Activated naive CD8-positive, alpha-beta T cell (primary cell): ENCODE data around the gene HS1BP3.

Source experiments
- H3K27ac Mint-ChIP-seq: one replicate; pipeline ENCODE4 v1.8.0; 2021; ENCODE audit warnings: mixed read lengths
- H3K27me3 Mint-ChIP-seq: one replicate; pipeline ENCODE4 v1.8.0; 2021; ENCODE audit warnings: mixed read lengths
- H3K36me3 Mint-ChIP-seq: one replicate; pipeline ENCODE4 v1.8.0; 2021; ENCODE audit warnings: mixed read lengths
- H3K4me1 Mint-ChIP-seq: one replicate; pipeline ENCODE4 v1.8.0; 2021; ENCODE audit warnings: low read depth, mixed read lengths
- H3K4me3 Mint-ChIP-seq: one replicate; pipeline ENCODE4 v1.8.0; 2021; ENCODE audit warnings: mild to moderate bottlenecking, mixed read lengths
- H3K9me3 Mint-ChIP-seq: one replicate; pipeline ENCODE4 v1.8.0; 2021; ENCODE audit warnings: low read depth, mixed read lengths

The HS1BP3 gene

GRCh38 chr2:20604401-20604911 is 46.4 kb downstream of the HS1BP3 start:
- peaks cover 4% of the 10 kb centered on the region for H3K9me3 Mint-ChIP-seq
- H3K27ac Mint-ChIP-seq = no peak overlapping the region
- H3K4me1 Mint-ChIP-seq = no peaks in the 10 kb centered on the region
- H3K36me3 Mint-ChIP-seq = peaks cover 5% of the 10 kb centered on the region
- H3K27me3 Mint-ChIP-seq = no peaks in the 10 kb centered on the region
- H3K4me3 Mint-ChIP-seq = no peak overlapping the region

- H3K27ac Mint-ChIP-seq = no peak overlapping the region
- H3K27me3 Mint-ChIP-seq = no peaks in the 10 kb centered on the region
- no peaks in the 10 kb centered on the region for H3K4me1 Mint-ChIP-seq
- H3K9me3 Mint-ChIP-seq = peaks cover 3% of the 10 kb centered on the region
- H3K4me3 Mint-ChIP-seq = no peak overlapping the region
- H3K36me3 Mint-ChIP-seq = peaks cover 5% of the 10 kb centered on the region
These were observed 47.1 kb downstream of the HS1BP3 start for GRCh38 chr2:20603791-20604190.

GRCh38 chr2:20602803-20603202 is 48.1 kb downstream of the HS1BP3 start:
- Mint-ChIP-seq H3K27me3 (no peaks in the 10 kb centered on the region), H3K9me3 (no peaks in the 10 kb centered on the region), H3K4me1 (no peaks in the 10 kb centered on the region), H3K4me3 (no peak overlapping the region), H3K36me3 (peaks cover 2% of the 10 kb centered on the region), H3K27ac (no peak overlapping the region)

GRCh38 chr2:20600756-20601325 is 50.1 kb downstream of the HS1BP3 start:
- H3K27ac Mint-ChIP-seq = no peak overlapping the region
- H3K9me3 Mint-ChIP-seq = no peaks in the 10 kb centered on the region
- H3K4me1 Mint-ChIP-seq = no peaks in the 10 kb centered on the region
- H3K4me3 Mint-ChIP-seq = no peak overlapping the region
- no peaks in the 10 kb centered on the region for H3K36me3 Mint-ChIP-seq
- no peaks in the 10 kb centered on the region for H3K27me3 Mint-ChIP-seq

- Mint-ChIP-seq H3K4me3 (no peak overlapping the region), H3K4me1 (no peaks in the 10 kb centered on the region), H3K27ac (no peak overlapping the region), H3K27me3 (no peaks in the 10 kb centered on the region), H3K36me3 (no peaks in the 10 kb centered on the region), H3K9me3 (no peaks in the 10 kb centered on the region)
These were observed 50.9 kb downstream of the HS1BP3 start for GRCh38 chr2:20599861-20600461.

GRCh38 chr2:20599001-20599600 is 51.8 kb downstream of the HS1BP3 start:
- H3K36me3 Mint-ChIP-seq = no peaks in the 10 kb centered on the region
- no peaks in the 10 kb centered on the region for H3K4me1 Mint-ChIP-seq
- no peak overlapping the region for H3K4me3 Mint-ChIP-seq
- H3K9me3 Mint-ChIP-seq = no peaks in the 10 kb centered on the region
- no peak overlapping the region for H3K27ac Mint-ChIP-seq
- no peaks in the 10 kb centered on the region for H3K27me3 Mint-ChIP-seq

GRCh38 chr2:20597860-20598183 is 53.1 kb downstream of the HS1BP3 start:
- Mint-ChIP-seq H3K27me3 (no peaks in the 10 kb centered on the region), H3K36me3 (peaks cover 3% of the 10 kb centered on the region), H3K27ac (no peak overlapping the region), H3K9me3 (no peaks in the 10 kb centered on the region), H3K4me1 (no peaks in the 10 kb centered on the region), H3K4me3 (no peak overlapping the region)

GRCh38 chr2:20596973-20597859 is 53.7 kb downstream of the HS1BP3 start:
- Mint-ChIP-seq H3K36me3 (peaks cover 3% of the 10 kb centered on the region), H3K27ac (no peak overlapping the region), H3K4me1 (no peaks in the 10 kb centered on the region), H3K9me3 (no peaks in the 10 kb centered on the region), H3K27me3 (no peaks in the 10 kb centered on the region), H3K4me3 (no peak overlapping the region)

- Mint-ChIP-seq H3K27ac (no peak overlapping the region), H3K36me3 (peaks cover 3% of the 10 kb centered on the region), H3K4me3 (no peak overlapping the region), H3K27me3 (no peaks in the 10 kb centered on the region), H3K4me1 (no peaks in the 10 kb centered on the region), H3K9me3 (no peaks in the 10 kb centered on the region)
These were observed 54.5 kb downstream of the HS1BP3 start for GRCh38 chr2:20596193-20596972.

GRCh38 chr2:20595439-20596192 is 55.3 kb downstream of the HS1BP3 start:
- H3K27ac Mint-ChIP-seq = no peak overlapping the region
- no peak overlapping the region for H3K4me3 Mint-ChIP-seq
- H3K36me3 Mint-ChIP-seq = peaks cover 3% of the 10 kb centered on the region
- H3K27me3 Mint-ChIP-seq = no peaks in the 10 kb centered on the region
- H3K4me1 Mint-ChIP-seq = no peaks in the 10 kb centered on the region
- H3K9me3 Mint-ChIP-seq = no peaks in the 10 kb centered on the region

GRCh38 chr2:20594957-20595356 is 55.9 kb downstream of the HS1BP3 start:
- H3K9me3 Mint-ChIP-seq = no peaks in the 10 kb centered on the region
- H3K27me3 Mint-ChIP-seq = no peaks in the 10 kb centered on the region
- H3K4me3 Mint-ChIP-seq = no peak overlapping the region
- no peaks in the 10 kb centered on the region for H3K4me1 Mint-ChIP-seq
- H3K36me3 Mint-ChIP-seq = peaks cover 3% of the 10 kb centered on the region
- H3K27ac Mint-ChIP-seq = no peak overlapping the region

GRCh38 chr2:20594048-20594750 is 56.7 kb downstream of the HS1BP3 start:
- Mint-ChIP-seq H3K27ac (no peak overlapping the region), H3K4me1 (no peaks in the 10 kb centered on the region), H3K4me3 (no peak overlapping the region), H3K36me3 (peaks cover 3% of the 10 kb centered on the region), H3K9me3 (no peaks in the 10 kb centered on the region), H3K27me3 (no peaks in the 10 kb centered on the region)

- Mint-ChIP-seq H3K27me3 (no peaks in the 10 kb centered on the region), H3K4me3 (no peak overlapping the region), H3K27ac (no peak overlapping the region), H3K4me1 (no peaks in the 10 kb centered on the region), H3K9me3 (no peaks in the 10 kb centered on the region), H3K36me3 (peaks cover 3% of the 10 kb centered on the region)
These were observed 57.5 kb downstream of the HS1BP3 start for GRCh38 chr2:20593072-20594034.
